Endothelial cell of umbilical vein (primary cell): Measurements from ENCODE around the gene KCNQ2. TPM values are rescaled to one million over a fixed set of nuclear protein-coding genes. Genes with fewer than 3 reads are reported as not detected.

Experiments used
- BruUV-seq: library from RNA; stranded (reverse); fragments of 400-500 nt; replicated peaks from 2 replicates; lab custom pipeline; 2021; lab: Mats Ljungman, UMichigan
- CTCF ChIA-PET: fragments of 300-600, 350-600 bp; sonication (Branson Sonifier 250); formaldehyde crosslinking; loops from one replicate; lab custom pipeline; 2021; ENCODE audit warnings: antibody characterized with exemption, inconsistent platforms; lab: Charles Lee
- POLR2A ChIA-PET: fragments of 300-600, 350-600 bp; sonication (Branson Sonifier 250); formaldehyde crosslinking; loops from one replicate; lab custom pipeline; 2021; ENCODE audit warnings: antibody characterized with exemption, inconsistent platforms; lab: Charles Lee
- DNase-seq: peaks from one replicate; pipeline ENCODE4 v3.0.0-alpha.2; 2011; ENCODE audit warnings: low read depth, low spot score
- FAIRE-seq: peaks from 2 replicates; lab custom pipeline; 2011; peaks lifted over from hg19 to GRCh38; lab: Jason Lieb, UNC
- H2AFZ ChIP-seq: 2 replicates; pipeline ENCODE4 v1.6.0; 2012; ENCODE audit warnings: low read depth, low read length, control low read depth, inconsistent platforms
- H3K27ac ChIP-seq: 2 replicates; pipeline ENCODE4 v1.5.1; 2011; ENCODE audit warnings: low read depth, mild to moderate bottlenecking, control low read depth, low read length, moderate library complexity; ENCODE audit not compliant: insufficient read depth
- H3K27me3 ChIP-seq, 2 experiments: 2 replicates each; pipeline versions ENCODE4 v1.6.0 to v1.6.1; 2011; ENCODE audit warnings: low read length in 2 of 2, mixed read lengths in 1 of 2; ENCODE audit not compliant: control insufficient read depth in 2 of 2, insufficient read depth in 2 of 2
- H3K36me3 ChIP-seq, 2 experiments: 2 replicates in 1 of 2; 3 replicates in 1 of 2; pipeline ENCODE4 v1.5.1; 2011; ENCODE audit warnings: low read length in 2 of 2, mild to moderate bottlenecking in 1 of 2, moderate library complexity in 1 of 2; ENCODE audit not compliant: control insufficient read depth in 2 of 2, insufficient read depth in 2 of 2; ENCODE audit errors: extremely low read depth in 1 of 2
- H3K4me1 ChIP-seq: 3 replicates; pipeline ENCODE4 v1.5.1; 2011; ENCODE audit warnings: mild to moderate bottlenecking, low read length; ENCODE audit not compliant: control insufficient read depth, insufficient read depth; ENCODE audit errors: extremely low read depth
- H3K4me2 ChIP-seq: 2 replicates; pipeline ENCODE4 v1.6.1; 2011; ENCODE audit warnings: low read length, control low read depth, mixed read lengths; ENCODE audit not compliant: insufficient read depth
- H3K4me3 ChIP-seq, 3 experiments: fragments of 200-600 bp in 1 of 3; sonication (generic), shearing (Covaris generic) in 1 of 3; replicated peaks in 1 of 3; 2 replicates each; pipeline ENCODE4 v1.5.1; 2011 to 2016; ENCODE audit warnings: control low read depth in 3 of 3, low read length in 3 of 3, mild to moderate bottlenecking in 2 of 3, inconsistent platforms in 1 of 3, low read depth in 1 of 3, moderate library complexity in 1 of 3; ENCODE audit not compliant: insufficient read depth in 1 of 3
- H3K79me2 ChIP-seq: 2 replicates; pipeline ENCODE4 v1.6.0; 2012; ENCODE audit warnings: low read length, inconsistent platforms; ENCODE audit not compliant: control insufficient read depth, insufficient read depth
- H3K9ac ChIP-seq: replicated peaks from 2 replicates; pipeline ENCODE3; 2011; ENCODE audit warnings: low read length, control low read depth; ENCODE audit not compliant: insufficient read depth; ENCODE audit errors: extremely low read depth
- H3K9me1 ChIP-seq: replicated peaks from 3 replicates; pipeline ENCODE4 v1.6.0; 2011; ENCODE audit warnings: mild to moderate bottlenecking, low read length; ENCODE audit not compliant: control insufficient read depth, insufficient read depth; ENCODE audit errors: extremely low read depth
- H3K9me3 ChIP-seq: replicated peaks from 2 replicates; pipeline ENCODE4 v1.5.1; 2012; ENCODE audit warnings: low read length, inconsistent platforms; ENCODE audit not compliant: control insufficient read depth, insufficient read depth
- H4K20me1 ChIP-seq: replicated peaks from 2 replicates; pipeline ENCODE3; 2011; ENCODE audit warnings: mild to moderate bottlenecking, low read length; ENCODE audit not compliant: control insufficient read depth, insufficient read depth; ENCODE audit errors: extremely low read depth
- EZH2 ChIP-seq: IDR thresholded peaks from 2 replicates; pipeline ENCODE4 v1.6.1; 2012; ENCODE audit warnings: borderline replicate concordance, low read depth, mild to moderate bottlenecking, moderate library complexity, low read length, inconsistent platforms; ENCODE audit not compliant: severe bottlenecking
- POLR2AphosphoS5 ChIP-seq: IDR thresholded peaks from 2 replicates; pipeline ENCODE4 v1.6.1; 2012; ENCODE audit warnings: low read depth, mild to moderate bottlenecking, control low read depth, low read length, moderate library complexity; ENCODE audit not compliant: insufficient read depth
- dilution Hi-C: fragments of 300-500 bp; cut with MboI; formaldehyde crosslinking; loops from one replicate; pipeline ENCODE4 v1.15.0; 2019; ENCODE audit warnings: low sequenced_read_pairs; ENCODE audit not compliant: extremely low pct_ligation_motif_present
- intact Hi-C: fragments of 100-400 bp; cut with micrococcal nuclease; formaldehyde crosslinking; loops from one replicate; pipeline ENCODE4 v1.10.0; 2022
- polyA plus RNA-seq, 4 experiments: library from polyadenylated mRNA; depleted of rRNA in 3 of 4; stranded (reverse) in 3 of 4; unstranded in 1 of 4; fragments of >200 nt; gene quantifications; 2 replicates each; pipeline versions ENCODE4 v1.2.1 to v1.2.3, GENCODE V29; 2011 to 2012; ENCODE audit warnings: missing spikeins in 1 of 4
- total RNA-seq: library from RNA; stranded (reverse); gene quantifications from 2 replicates; pipeline ENCODE4 v1.2.3, GENCODE V29; 2021
- TF ChIP-seq, protein P1 (sequence below), 2 donors: IDR thresholded peaks; 1 replicate in 1 of 2; 2 replicates in 1 of 2; pipeline ENCODE4 v1.5.1; 2011; ENCODE audit warnings: low read length in 2 of 2, mild to moderate bottlenecking in 2 of 2, moderate library complexity in 2 of 2, control low read depth in 1 of 2, inconsistent platforms in 1 of 2, low read depth in 1 of 2; ENCODE audit not compliant: insufficient read depth in 1 of 2; ENCODE audit errors: extremely low read depth in 1 of 2
- TF ChIP-seq, protein P2 (sequence below): IDR thresholded peaks from 2 replicates; pipeline ENCODE4 v1.6.1; 2011; ENCODE audit not compliant: insufficient read depth, insufficient read length

The KCNQ2 gene
- total and polyA plus RNA-seq, 2 donors (not counting 3 experiments of a cell fraction or from before 2014, with no cell fraction given) = not detected

DNA sequence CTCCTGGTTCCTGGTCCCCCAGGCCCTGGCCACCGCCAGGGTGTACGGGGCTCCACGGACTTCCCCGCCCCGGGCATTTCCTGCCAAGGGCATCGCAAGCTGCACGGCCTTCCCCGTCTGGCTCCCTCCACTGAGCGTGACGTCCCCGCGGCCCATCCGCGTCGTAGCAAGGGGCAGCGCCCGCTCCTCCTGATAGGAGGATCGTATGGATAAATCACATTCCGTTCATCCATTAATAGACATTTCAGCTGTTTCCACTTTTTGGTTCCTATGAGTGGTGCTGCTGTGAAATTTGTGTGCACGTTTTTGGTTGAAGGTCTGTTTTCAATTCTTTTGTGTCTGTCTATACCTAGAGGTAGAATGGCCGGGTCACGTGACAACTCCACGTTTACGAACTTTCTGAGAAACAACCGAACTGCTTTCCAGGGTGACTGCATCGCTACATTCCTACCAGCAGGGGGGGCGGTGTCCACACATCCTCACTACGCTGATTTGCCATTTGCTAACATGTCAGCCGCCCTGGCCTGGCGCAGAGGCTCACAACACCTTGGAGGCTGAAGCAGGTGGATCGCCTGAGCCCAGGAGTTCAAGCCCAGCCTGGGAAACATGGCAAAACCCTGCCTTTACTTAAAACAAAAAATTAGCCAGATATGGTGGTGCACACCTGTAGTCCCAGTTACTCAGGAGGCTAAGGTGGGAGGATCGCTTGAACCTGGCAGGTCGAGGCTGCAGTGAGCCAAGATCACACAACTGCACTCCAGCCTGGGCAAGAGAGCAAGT lies 37.7 kb downstream of the KCNQ2 start:
- TF ChIP-seq, protein P1, sequence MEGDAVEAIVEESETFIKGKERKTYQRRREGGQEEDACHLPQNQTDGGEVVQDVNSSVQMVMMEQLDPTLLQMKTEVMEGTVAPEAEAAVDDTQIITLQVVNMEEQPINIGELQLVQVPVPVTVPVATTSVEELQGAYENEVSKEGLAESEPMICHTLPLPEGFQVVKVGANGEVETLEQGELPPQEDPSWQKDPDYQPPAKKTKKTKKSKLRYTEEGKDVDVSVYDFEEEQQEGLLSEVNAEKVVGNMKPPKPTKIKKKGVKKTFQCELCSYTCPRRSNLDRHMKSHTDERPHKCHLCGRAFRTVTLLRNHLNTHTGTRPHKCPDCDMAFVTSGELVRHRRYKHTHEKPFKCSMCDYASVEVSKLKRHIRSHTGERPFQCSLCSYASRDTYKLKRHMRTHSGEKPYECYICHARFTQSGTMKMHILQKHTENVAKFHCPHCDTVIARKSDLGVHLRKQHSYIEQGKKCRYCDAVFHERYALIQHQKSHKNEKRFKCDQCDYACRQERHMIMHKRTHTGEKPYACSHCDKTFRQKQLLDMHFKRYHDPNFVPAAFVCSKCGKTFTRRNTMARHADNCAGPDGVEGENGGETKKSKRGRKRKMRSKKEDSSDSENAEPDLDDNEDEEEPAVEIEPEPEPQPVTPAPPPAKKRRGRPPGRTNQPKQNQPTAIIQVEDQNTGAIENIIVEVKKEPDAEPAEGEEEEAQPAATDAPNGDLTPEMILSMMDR (IDR thresholded peaks at IDR 0.05; ENCODE audit: extremely low read depth in 1 of 2, insufficient read depth in 1 of 2, low read depth in 1 of 2, low read length in 2 of 2) = peak; percentile 82
- TF ChIP-seq POLR2AphosphoS5 (no peak), EZH2 (no peak)
- TF ChIP-seq, protein P2, sequence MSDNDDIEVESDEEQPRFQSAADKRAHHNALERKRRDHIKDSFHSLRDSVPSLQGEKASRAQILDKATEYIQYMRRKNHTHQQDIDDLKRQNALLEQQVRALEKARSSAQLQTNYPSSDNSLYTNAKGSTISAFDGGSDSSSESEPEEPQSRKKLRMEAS = peak; percentile 56
- dilution Hi-C loops = no loop called here
- H3K9ac ChIP-seq = no peak overlapping the region
- FAIRE-seq = peak; percentile 91
- H3K4me2 ChIP-seq = no peak overlapping the region
- BruUV-seq = no TSS peak
- H3K27me3 ChIP-seq = no peaks in the 10 kb centered on the region
- H3K27ac ChIP-seq = no peak overlapping the region
- POLR2A ChIA-PET = no interaction called here
- no peaks in the 10 kb centered on the region for H3K4me1 ChIP-seq
- peak; percentile 80 for DNase-seq
- H4K20me1 ChIP-seq = no peaks in the 10 kb centered on the region
- H3K9me3 ChIP-seq = no peaks in the 10 kb centered on the region
- H3K4me3 ChIP-seq = no peak overlapping the region
- CTCF ChIA-PET = interaction anchor here (0.8 to 1.2 kb wide), 3 partner anchors 9 to 61 kb away, joined by 3 read pairs; no protein-coding TSS in a partner anchor
- H2AFZ ChIP-seq = peak overlapping the region; percentile 45
- no peaks in the 10 kb centered on the region for H3K79me2 ChIP-seq
- H3K9me1 ChIP-seq = no peaks in the 10 kb centered on the region
- H3K36me3 ChIP-seq = no peaks in the 10 kb centered on the region
- intact Hi-C loops = loop anchor here (10.0 kb wide), 1 partner anchor 80 kb away; no protein-coding TSS in a partner anchor
